Heart left ventricle (tissue), 13 donors: ENCODE results near the gene HNRNPAB.

Source experiments
- CTCF ChIP-seq, 12 donors: fragments of 200-600 bp; sonication (generic) in 4 of 12; IDR thresholded peaks; one replicate each; pipeline versions ENCODE4 v1.5.0 to v1.8.0; 2018 to 2022; ENCODE audit warnings: antibody characterized with exemption in 12 of 12, mild to moderate bottlenecking in 5 of 12
- POLR2A ChIP-seq, 2 donors: fragments of 450-650 bp; IDR thresholded peaks; one replicate each; pipeline ENCODE4 v1.6.1; 2017; ENCODE audit warnings: antibody characterized with exemption in 2 of 2, mild to moderate bottlenecking in 2 of 2, moderate library complexity in 2 of 2
- donor health status: ischemic (EF 13 %, LVEDD 7.1; RV severe dilation, severe dysfunction).
- donor health status: DM: no; HTN: yes; CAD: no.
- donor health status: DM: no; HTN: no; CAD: no.
- donor health status: ischemic (EF 25% LVEDD 6.9; RV normal size, moderate dysfunction).
- donor health status: ischemic (EF 25% LVEDD 5.7; RV mildly dilated, moderate dysfunction).
- donor health status: ischemic (EF 35%, LVEDD 5.7; RV mildly dilated, moderate dysfunction).
- donor health status: nonischemic (EF 11% LVEDD 7.7; RV severe dilation, severe dysfunction).
- donor health status: DM: yes; HTN: yes; CAD: no.
- donor health status: PGD.
- donor health status: ischemic (EF 29% LVEDD 5.4; RV normal size, mild dysfunction).
- donor health status: nonischemic (EF 23%, LVEDD 6.1; RV moderate dilation, normal function).

GRCh38 chr5:178204935-178205748 lies 809 bp downstream of the HNRNPAB start:
- peak in 1 of 12 donors; percentile 14 for TF ChIP-seq CTCF (IDR thresholded peaks at IDR 0.05)
- no peak for TF ChIP-seq POLR2A (IDR thresholded peaks at IDR 0.05)
